22Rv1 (cell line): ENCODE results near the gene RAX2.

Experiments used
- H3K27ac ChIP-seq: fragments of 450-650 bp; 2 replicates; pipeline ENCODE4 v1.5.1; 2017
- ZFX ChIP-seq: fragments of 450-650 bp; IDR thresholded peaks from 2 replicates; pipeline ENCODE4 v1.6.1; 2017; ENCODE audit warnings: antibody characterized with exemption, borderline replicate concordance
- TF ChIP-seq, protein P1 (sequence below): fragments of 450-650 bp; IDR thresholded peaks from 2 replicates; pipeline ENCODE4 v1.5.1; 2017; ENCODE audit warnings: mild to moderate bottlenecking

The RAX2 gene

DNA sequence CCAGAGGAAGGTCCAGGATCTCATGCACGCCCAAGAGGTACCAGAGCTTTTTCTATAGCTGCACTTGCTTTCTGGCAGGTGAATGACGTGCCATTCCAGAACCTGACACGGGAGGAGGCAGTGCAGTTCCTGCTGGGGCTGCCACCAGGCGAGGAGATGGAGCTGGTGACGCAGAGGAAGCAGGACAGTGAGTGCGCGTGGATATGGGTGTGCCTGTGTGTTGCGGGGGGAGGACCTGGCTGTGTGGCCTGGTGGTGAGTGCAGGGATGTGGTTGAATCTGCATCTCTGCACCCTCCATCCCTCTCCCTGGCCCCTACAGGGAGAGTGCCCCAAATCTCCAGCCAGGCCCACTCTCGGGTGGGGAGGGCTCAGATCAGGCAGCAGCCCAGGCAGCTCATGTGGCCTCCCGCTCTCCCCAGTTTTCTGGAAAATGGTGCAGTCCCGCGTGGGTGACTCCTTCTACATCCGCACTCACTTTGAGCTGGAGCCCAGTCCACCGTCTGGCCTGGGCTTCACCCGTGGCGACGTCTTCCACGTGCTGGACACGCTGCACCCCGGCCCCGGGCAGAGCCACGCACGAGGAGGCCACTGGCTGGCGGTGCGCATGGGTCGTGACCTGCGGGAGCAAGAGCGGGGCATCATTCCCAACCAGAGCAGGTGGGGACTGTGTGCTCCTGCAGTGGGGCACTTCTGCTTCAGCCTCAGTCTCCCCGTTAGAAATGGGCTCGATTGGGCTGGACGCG, 33.4 kb downstream of the RAX2 start:
- no peak overlapping the region for H3K27ac ChIP-seq
- no peak for TF ChIP-seq ZFX
- TF ChIP-seq, protein P1, sequence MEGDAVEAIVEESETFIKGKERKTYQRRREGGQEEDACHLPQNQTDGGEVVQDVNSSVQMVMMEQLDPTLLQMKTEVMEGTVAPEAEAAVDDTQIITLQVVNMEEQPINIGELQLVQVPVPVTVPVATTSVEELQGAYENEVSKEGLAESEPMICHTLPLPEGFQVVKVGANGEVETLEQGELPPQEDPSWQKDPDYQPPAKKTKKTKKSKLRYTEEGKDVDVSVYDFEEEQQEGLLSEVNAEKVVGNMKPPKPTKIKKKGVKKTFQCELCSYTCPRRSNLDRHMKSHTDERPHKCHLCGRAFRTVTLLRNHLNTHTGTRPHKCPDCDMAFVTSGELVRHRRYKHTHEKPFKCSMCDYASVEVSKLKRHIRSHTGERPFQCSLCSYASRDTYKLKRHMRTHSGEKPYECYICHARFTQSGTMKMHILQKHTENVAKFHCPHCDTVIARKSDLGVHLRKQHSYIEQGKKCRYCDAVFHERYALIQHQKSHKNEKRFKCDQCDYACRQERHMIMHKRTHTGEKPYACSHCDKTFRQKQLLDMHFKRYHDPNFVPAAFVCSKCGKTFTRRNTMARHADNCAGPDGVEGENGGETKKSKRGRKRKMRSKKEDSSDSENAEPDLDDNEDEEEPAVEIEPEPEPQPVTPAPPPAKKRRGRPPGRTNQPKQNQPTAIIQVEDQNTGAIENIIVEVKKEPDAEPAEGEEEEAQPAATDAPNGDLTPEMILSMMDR: no peak

DNA sequence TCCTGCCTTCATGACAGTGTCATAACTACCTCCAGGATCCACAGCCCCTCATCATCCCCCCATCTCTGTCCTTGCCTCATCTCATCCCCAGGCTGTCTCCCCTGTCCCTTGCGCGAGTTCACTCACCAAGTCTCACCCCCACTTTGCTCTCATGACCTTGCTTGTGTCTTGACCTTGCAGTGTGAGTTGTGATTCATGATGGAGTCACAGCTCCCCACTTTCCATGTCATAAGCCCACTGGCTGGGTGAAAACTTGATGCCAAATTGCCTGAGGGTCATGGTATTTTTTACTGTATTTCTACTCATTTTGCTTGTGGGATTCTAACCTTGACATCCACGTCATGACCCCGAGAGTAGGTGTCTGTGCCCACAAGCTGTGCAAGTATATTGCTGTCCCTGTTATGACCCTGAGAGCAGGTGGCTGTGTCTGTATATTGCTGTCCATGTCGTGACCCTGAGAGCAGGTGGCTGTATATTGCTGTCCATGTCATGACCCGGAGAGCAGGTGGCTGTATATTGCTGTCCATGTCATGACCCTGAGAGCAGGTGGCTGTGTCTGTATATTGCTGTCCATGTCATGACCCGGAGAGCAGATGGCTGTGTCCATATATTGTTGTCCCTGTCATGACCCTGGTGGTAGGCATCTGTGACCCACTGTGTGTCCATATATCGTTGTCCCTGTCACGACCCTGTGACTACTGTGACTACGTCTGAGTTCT, 34.4 kb downstream of the RAX2 start:
- H3K27ac ChIP-seq: no peak overlapping the region
- TF ChIP-seq, protein P1: no peak
- no peak for TF ChIP-seq ZFX

DNA sequence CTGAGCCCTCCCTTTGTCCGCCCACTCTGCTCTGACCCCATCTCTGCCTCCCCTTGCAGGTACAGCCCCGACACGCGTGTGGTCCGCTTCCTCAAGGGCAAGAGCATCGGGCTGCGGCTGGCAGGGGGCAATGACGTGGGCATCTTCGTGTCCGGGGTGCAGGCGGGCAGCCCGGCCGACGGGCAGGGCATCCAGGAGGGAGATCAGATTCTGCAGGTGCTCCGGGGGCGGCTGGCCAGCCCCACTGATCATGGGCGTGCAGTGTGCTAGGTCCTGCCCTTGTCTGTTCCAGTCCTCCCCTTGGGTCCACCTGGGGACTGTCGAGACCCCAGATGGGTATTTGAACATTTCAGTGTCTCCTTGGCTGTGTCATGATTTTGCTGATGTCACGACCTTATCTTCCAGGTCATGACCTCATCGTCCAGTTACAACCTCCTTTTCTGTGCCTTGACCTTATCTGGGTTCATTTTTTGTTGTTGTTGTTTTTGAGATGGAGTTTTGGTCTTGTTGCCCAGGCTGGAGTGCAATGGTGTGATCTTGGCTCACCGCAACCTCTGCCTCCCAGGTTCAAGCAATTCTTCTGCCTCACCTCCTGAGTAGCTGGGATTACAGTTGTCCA, 35.8 kb downstream of the RAX2 start:
- H3K27ac ChIP-seq: no peak overlapping the region
- TF ChIP-seq, protein P1: no peak
- TF ChIP-seq ZFX: no peak

DNA sequence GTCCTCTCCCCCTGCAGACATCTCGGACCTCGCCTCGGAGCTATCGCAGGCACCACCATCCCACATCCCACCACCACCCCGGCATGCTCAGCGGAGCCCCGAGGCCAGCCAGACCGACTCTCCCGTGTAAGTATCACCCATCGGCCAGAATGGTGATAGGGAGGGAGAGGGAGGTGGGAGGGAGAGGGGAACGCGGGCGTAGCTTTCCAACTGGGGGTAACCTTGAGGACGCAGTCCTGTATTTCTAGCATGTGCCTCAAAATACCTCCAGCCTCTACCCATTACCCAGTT, 37.8 kb downstream of the RAX2 start:
- no peak overlapping the region for H3K27ac ChIP-seq

DNA sequence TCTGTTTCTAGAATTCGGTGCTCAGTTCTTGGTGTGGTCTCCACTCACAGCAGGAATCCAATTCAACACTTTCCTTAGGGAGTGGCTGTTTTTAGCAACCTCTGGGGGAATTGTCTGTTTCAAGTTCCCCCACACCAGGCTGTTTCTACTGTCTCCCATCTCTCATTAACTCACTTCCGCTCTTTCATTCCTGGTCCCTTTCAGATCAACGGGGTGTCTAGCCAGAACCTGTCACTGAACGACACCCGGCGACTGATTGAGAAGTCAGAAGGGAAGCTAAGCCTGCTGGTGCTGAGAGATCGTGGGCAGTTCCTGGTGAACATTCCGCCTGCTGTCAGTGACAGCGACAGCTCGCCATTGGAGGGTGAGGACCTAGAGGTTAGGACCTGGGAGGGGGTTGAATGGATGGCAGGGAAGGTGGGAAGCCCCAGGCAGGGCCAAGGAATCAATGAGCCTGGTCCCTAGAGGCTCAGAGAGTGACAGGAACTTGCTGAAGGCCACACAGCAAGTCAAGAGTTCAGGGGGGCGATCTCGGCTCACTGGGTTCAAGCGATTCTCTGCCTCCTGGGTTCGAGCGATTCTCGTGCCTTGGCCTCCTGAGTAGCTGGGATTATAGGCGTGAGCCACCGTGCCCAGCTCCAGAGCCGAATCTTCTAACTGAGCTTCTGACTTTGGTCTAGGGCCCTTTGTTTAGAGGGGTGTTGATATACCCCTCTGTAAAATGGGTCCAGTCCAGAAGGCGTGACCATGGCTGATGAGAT, 38.3 kb downstream of the RAX2 start:
- no peak overlapping the region for H3K27ac ChIP-seq
- TF ChIP-seq, protein P1: no peak
- no peak for TF ChIP-seq ZFX

More for the DNA sequence above, 37.8 kb downstream of the RAX2 start:
- TF ChIP-seq ZFX: no peak
- TF ChIP-seq, protein P1: no peak

DNA sequence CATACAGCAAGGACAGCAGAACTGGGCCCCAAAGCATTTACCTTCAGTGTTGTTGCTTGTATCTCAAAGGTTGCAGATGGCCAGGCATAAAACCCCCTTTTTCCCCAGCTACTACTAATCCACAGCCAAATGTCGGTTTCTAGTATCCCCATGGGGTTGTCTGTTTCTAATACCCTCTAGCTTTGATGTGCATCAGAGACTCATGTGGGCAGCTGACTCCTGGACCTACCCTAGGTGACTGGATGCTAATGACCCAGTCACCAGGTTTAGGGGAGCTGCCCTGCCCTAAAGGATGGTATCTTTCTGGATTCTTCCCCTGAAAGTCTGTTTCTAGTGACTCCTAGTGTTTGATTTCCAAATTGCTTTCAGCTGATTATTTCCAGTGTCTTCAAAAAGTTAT, 39.9 kb downstream of the RAX2 start:
- TF ChIP-seq, protein P1: no peak
- TF ChIP-seq ZFX: no peak
- H3K27ac ChIP-seq: no peak overlapping the region
